ENCODE data around the gene DSCAML1.
"Not testable (repeated sequence)": the region's sequence is repeated elsewhere in the genome, so short reads cannot be mapped to it uniquely, and the experiment has no call there.

The DSCAML1 gene

GRCh38 chr11:117817368-117818040 lies 20.5 kb upstream of the DSCAML1 start:
- DNase-seq: peak; percentile 72 to 95

DNA sequence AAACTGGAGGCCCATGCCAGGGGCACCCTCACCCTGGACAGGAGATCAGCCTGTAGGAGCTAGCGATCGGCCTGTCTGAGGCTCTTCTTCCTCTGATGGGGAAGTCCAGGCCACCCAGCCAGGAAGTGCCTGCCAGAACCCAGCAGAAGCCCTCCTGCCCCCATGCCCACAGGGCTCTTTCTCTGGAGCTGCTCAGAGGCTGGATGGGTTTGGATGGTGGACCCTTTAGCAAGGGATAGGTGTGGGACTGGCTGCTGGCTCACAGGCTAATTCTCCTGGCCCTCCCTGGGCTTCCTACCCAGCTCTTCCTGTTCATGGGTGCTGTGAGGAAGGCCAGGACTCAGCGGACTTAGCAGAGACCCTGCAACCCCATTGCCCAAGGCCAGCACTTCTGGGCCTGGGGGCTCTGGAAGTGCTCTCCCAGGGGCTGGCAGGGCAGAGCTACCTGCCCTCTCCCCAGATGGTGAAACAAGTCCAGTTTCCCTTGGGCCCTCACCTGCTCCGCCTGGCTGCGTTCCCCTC lies 19.9 kb upstream of the DSCAML1 start:
- no peak for DNase-seq

DNA sequence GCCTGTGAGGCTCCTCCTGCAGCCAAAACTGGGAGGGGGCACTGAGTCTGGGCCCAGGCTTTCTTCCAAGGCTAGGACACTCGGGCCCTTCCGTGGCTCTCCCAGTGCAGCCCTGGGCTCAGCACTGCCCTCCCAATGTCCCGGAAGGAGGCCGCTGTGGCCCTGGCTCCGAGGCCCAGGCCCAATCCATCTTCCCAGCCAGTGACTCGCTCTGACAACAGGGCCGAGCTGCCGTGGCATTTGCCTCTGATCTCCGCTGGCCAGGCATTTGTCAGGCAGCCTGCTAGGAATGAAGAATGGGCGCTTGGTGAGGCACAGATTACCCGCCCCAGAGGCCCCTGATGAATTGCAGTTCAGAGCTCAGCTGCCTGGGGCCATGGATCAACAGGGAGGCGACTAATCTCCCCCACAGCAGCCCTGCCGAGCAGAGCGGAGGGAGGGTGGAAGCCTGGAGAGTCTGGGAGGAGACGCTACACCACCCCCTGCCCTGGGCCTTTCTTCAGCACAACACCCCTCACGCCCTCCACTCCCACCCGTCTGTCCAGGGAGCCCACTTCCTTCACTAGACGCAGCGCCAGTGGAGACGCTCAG lies 19.2 kb upstream of the DSCAML1 start:
- DNase-seq: peak in 1 of 2 experiments; percentile 50

DNA sequence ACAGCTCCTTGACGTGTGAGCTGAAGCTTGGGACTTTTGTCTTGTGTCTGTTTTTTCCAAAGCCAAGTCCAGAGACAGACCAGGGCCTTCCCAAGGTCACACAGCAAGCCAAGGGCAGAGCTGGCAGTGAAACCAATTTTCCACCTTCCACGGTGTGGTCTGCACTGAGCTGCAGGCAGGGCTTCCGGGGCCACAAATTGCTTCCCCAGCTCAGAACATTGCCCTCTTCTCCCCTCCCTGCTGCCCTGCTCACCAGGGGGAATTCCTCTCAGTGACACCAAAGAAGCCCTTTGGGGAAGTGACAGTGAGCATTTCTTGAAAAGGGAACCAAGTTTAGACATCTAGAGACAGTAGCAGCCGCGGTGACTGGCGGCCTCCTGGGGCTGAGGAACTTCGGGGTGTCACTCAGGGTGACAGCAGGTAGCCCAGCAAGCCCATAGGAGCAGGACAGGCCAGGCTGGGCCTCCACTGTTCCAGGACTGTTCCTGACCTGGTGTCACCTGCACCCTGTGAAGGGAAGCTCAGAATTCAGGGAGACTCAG lies 18.3 kb upstream of the DSCAML1 start:
- DNase-seq: no peak

DNA sequence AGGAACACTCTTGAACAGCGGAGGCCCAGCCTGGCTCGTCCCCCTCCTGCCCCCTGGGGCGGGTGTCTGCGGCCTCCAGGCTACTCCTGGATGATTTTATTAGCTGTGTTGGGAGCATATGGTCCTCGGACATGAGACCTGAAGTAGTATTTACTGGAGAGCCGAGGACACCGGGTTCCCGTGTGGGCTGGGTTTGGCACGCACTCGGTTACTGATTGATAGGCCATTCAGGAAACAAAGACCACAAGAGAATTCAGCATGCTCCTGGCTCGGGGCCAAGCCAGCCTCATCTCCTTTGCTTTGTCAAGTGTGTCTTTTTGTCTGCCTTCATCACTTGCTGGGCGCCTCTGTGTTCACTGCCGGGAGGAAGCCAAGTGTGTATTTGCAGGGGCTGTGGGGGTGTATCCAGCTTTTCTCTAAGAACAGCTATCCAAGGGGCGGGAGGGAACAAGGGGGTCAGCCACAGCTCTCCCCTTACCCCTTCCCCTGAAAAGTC lies 17.8 kb upstream of the DSCAML1 start:
- DNase-seq: peak in 1 of 2 experiments; percentile 54

DNA sequence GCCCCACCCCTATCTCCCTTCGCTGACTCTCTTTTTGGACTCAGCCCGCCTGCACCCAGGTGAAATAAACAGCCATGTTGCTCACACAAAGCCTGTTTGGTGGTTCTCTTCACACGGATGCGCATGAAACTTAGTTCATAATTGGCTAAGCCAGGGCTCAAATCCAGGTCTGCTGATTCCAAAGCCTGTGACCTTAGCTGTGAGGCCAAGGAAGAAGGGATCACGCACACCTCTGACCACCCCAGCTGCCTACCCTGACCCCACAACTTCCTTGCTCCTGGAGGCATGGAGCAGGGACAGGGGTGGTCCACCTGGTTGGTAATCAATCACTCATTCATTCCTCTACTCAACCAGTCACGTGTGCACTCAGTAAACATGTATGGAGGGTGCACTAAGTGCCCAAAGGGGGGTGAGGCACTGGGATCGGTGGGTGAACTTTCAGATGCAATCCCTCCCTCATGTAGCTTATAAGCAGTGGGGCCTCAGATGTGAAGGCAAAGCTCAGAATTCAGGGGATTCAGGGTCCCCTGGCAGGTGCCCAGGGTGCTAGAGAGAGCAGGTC lies 17.3 kb upstream of the DSCAML1 start:
- peak in 1 of 2 experiments; percentile 52 for DNase-seq

DNA sequence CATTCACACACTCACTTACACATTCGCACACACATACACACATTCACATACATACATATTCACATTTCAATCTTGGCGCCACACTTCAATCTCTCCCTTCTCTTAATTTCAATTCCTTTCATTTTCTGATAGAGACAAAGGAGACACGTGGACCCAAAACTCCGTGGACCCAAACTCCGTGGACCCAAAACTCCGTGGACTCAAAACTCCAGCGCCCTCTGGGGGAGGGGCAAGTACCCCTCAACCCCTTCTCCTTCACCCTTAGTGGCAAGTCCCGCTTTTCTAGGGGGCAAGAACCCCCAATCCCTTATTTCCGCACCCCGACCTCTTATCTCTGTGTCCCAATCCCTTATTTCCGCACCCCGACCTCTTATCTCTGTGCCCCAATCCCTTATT lies 13.0 kb upstream of the DSCAML1 start:
- DNase-seq: not testable (repeated sequence)

DNA sequence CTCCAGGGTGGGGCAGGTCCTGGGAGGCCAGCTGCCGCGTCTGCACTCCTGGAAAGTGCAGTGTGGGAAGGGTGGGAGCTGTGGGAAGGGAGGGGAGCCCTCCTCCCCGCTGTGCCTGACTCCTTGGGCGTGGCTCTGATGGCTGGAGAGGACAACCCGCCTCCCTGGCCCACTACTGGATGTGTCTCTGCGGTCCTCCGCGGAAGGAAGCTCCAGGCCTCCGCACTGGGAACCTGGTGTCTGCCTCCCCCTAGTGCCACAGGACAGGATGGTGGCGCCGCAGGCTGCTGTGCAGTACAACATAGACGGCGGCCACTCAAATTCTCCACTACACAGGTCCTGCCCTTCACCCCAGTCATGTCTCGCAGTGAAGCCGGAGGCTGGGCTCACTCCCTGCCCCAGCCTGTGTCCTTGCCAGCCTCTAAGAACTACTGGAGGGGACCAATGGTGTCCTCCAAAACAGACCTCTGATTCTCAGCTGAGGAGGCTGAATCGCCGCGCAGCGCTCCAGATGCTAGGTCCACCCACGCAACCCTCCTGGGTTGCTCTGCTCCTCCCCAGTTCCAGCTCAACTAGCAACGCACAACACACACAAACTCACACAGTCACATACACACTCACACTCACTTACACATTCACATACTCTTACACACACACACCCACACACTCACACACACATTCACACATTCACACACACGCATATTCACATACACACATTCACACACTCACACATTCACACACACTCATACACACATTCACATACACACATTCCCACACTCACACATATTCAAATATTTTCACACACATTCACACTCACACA lies 12.4 kb upstream of the DSCAML1 start:
- peak; percentile 95 to 99 for DNase-seq

GRCh38 chr11:117808784-117809183 lies 11.8 kb upstream of the DSCAML1 start:
- peak in 1 of 2 experiments; percentile 76 for DNase-seq

DNA sequence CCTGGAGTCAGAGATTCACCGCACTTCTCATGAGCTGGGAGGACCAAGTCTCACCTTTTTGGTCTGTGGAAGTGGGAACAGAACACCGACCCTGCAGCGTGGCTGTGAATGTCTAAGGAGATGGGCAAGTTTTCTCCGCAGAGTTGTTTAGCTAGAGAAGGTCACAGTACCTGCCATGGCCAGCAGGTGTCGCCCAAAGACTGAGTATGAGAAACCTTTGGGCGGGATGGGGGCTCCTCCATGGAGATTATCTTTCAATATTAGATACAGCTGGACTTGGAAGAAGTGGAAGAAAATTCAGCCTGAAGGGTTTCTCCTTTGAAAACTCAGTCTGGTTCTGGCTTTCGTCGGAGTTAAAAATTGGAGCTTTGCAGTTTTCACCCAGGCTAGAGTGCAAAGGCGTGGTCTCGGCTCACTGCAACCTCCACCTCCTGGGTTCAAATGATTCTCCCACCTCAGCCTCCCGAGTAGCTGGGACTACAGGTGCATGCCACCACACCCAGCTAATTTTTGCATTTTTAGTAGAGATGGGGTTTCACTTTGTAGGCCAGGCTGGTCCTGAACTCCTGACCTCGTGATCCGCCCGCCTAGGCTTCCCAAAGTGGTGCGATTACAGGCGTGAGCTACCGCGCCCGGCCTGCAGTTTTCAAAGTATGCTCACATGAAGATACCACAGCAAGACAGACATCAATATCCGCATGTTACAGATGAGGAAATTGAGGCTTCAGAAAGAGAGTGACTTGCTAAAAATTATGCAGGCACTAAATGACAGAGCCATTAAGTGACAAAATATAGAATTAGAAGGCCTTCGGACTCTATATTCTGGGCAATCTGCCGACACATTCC lies 10.7 kb upstream of the DSCAML1 start:
- DNase-seq: peak; percentile 76 to 96

- DNase-seq: no peak
Measured at GRCh38 chr11:117806846-117807245, 9.8 kb upstream of the DSCAML1 start.

DNA sequence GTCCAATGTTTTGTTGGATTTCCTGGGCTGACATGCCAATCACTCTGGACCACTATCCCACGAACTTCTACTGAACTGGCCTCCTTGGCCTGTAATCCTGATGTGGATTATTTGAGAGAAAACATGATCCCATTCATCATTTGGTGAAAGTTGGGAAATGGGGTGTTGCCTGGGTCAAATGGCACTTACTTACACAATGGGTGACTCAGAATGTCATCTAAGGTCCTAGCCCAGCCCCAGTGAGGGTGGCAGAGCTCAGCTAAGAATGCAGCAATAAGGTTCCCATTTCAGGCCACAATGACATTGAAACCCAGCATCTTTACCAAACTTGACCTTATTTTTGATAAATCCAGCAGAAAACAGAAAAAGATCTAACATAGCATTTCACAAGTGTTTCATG lies 8.0 kb upstream of the DSCAML1 start:
- no peak for DNase-seq

- DNase-seq: no peak
Measured at GRCh38 chr11:117803896-117804295, 6.9 kb upstream of the DSCAML1 start.

GRCh38 chr11:117799634-117800033 lies 2.6 kb upstream of the DSCAML1 start:
- DNase-seq: peak; percentile 59 to 77

DNA sequence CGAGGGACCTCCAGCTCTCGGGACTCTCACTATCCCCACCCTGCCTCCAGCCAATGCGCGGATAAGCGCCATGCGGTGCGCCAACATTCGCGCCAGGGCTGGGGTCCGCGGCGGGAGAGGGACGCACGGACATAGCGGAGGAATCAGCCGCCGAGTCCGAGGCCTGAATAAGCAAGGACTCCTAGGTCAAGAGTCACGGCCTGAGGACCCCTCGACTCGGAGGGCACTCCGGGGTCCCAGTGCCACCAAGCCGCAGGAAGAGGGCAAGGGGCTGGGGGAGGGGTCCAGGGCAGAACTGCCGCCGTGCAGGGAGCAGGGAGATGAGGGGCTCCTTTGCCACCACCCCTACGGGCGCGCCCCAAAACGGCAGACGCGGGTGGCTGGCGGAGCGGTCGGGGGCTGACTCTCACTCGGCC lies 552 bp downstream of the DSCAML1 start:
- peak in 1 of 2 experiments; percentile 91 for DNase-seq

DNA sequence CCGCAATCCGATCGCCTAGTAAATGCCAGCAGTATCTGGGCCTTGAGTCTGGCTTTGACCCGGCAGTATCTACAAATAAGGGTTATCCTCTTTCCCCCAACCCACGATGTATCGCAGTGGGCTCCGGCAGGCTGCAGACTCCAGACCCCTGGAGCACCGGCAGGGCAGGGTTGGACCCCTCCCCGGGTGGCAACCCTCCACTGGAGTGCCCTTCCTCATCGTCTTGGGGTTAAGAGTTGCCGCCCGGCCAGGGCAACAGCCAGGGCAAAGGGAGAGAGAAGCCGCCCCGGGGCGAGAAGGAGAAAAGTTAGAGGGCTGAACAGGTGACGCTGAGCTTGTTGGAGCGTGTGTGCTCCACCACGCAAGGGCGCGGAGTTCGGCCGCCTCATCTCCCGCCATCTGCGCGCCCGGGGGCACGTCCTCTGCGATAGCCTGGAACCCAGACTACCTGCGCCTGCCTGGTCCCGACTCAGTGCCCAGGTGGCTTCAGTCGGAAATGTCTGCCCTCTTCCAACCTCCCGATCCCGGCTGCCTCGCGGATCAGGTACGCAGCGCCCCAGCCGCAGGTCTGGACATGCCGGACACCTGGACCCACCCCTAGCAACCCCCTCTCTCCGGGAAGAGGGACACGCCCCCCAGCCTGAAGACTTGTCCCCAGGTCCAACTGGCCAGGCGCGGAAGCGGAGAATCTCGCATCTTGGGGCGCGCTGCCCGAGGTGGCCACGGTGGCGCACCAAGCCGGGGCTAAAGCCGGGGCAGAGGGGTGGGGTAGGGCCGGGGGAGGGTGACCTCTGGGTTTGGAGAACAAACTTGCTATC lies 1.2 kb downstream of the DSCAML1 start:
- DNase-seq: peak; percentile 70 to 93

GRCh38 chr11:117794772-117795629 lies 2.0 kb downstream of the DSCAML1 start:
- DNase-seq: peak; percentile 76 to 85

DNA sequence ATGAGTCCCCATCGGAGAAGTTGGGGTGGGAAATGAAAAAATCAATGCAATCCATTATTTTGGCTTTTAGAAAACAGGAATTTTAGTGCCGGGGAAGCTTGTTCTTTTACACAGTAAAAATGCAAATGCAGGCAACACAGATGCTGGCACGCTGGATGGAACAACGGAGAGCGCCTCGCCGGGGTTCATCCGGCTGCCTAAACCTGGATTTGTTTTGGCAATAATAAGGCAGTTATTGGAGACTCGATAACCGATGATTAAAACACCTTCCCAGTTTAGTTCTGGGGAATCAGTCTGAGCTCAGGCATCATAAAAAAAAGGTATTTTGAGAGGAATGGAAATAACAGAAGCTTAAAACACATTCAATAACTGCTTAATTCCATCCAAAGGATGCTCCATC lies 2.9 kb downstream of the DSCAML1 start:
- peak; percentile 67 to 83 for DNase-seq

DNA sequence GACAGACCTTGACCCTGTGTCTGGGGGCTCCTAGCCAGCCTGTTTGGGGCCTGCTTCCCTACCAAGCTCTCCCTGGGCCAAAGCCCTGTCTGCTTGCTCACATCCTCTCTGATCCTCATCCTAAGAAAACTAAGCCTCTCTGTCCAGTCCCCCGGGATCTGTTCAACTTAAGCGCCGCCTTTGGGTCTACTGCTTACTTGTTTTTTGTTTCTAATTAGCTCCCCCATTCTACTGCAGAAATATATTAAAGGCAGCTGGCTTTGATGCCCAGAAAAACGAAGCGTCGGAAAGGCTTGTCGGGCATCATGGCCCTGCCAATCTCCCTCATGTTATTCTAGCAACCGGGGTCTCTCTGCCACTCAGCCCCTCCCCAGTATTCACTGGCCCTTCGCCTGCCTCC lies 3.4 kb downstream of the DSCAML1 start:
- peak; percentile 60 to 75 for DNase-seq

DNA sequence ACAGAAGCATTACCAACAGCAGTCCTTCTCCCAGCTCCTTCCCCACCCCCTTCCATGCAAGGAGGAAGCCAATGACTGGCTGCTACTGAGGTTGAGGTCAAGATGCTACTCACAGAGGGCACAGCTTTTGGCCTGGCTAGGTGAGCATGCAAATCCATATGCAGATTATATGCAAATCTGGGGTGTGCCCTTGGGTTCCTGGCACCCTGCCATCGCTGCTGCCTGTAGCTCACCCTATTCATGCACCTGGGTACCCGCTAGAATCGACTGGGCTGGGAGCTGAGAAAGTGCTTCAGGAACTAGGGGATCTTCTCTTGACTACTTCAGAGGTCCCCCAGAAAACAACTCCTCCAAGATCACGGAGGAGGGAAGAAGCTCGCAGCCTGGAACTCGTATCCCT lies 4.0 kb downstream of the DSCAML1 start:
- DNase-seq: peak; percentile 99 to 100
